Neural cell (in vitro differentiated cells): ENCODE data around the gene ABCA2.

Source experiments
- CTCF ChIP-seq: fragments of 450-650 bp; IDR thresholded peaks from 2 replicates; pipeline ENCODE4 v1.5.1; 2014; ENCODE audit warnings: antibody characterized with exemption, mild to moderate bottlenecking, moderate library complexity; ENCODE audit not compliant: poor library complexity, severe bottlenecking
- EP300 ChIP-seq: fragments of 450-650 bp; conservative IDR thresholded peaks from 2 replicates; pipeline ENCODE4 v1.6.1; 2014; ENCODE audit warnings: antibody characterized with exemption, mild to moderate bottlenecking, moderate library complexity; ENCODE audit not compliant: poor library complexity, severe bottlenecking
- EZH2 ChIP-seq: fragments of 200-600, 300-800 bp; shearing (Covaris generic), sonication (generic); IDR thresholded peaks from 2 replicates; pipeline ENCODE4 v1.6.1; 2014; ENCODE audit warnings: antibody characterized with exemption, low read length, borderline replicate concordance, mild to moderate bottlenecking; ENCODE audit not compliant: insufficient read depth, poor library complexity, severe bottlenecking
- POLR2AphosphoS5 ChIP-seq: IDR thresholded peaks from 2 replicates; pipeline ENCODE4 v1.6.1; 2012
- RAD21 ChIP-seq: fragments of 450-650 bp; conservative IDR thresholded peaks from 2 replicates; pipeline ENCODE4 v1.6.1; 2014; ENCODE audit warnings: antibody characterized with exemption, mild to moderate bottlenecking, moderate library complexity
- REST ChIP-seq: IDR thresholded peaks from 2 replicates; pipeline ENCODE4 v1.6.1; 2012; ENCODE audit warnings: borderline replicate concordance
- TAF1 ChIP-seq: IDR thresholded peaks from 2 replicates; pipeline ENCODE4 v1.6.1; 2012; ENCODE audit warnings: low read depth

GRCh38 chr9:136971746-136972145 lies 56.3 kb downstream of the ABCA2 start:
- no peak for TF ChIP-seq CTCF
- TF ChIP-seq REST, result no peak
- TF ChIP-seq POLR2AphosphoS5, result no peak
- no peak for TF ChIP-seq EZH2
- no peak for TF ChIP-seq TAF1
- TF ChIP-seq RAD21, result no peak
- no peak for TF ChIP-seq EP300
